ENCODE results near the gene ZNF594.
"Not testable (repeated sequence)": the region's sequence is repeated elsewhere in the genome, so short reads cannot be mapped to it uniquely, and the experiment has no call there.

Gene ZNF594

DNA sequence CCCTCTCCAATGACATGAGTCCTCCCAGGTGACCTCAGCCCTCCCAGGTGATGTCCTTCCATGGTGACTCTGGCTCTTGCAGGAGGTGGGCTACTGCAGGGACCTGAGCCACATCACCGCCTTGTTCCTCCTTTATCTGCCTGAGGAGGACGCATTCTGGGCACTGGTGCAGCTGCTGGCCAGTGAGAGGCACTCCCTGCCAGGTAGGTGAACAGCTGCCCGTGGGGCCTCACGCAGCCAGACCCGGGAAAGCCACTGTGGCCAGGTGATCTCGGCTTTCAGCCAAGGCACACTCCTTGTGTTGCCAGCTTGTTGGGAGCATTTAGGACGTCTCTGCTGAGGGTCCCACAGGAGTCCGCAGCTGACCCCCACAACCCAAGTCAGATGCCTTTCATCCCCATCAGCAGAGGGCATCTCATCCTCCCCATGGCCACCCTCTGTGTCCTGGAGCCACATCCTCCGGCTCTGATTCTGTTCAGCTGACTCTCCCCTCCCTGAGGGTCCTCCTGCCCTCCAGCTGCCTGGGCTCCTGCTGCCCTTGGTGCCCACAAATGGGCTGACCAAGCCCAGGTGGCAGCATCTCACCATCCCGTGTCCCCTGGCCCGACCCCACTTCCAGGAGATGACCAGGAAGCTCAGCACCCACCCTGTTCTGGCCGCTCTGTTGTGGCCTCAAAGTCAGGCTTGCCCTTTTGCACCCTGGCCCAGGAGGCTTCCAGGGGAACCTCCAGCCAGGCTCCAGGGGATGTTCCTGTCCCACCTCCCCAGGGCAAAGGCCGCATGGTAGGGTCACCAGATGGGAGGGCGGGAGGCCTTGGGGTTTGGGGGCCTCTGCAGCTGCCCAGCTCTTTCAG, 55.7 kb downstream of the ZNF594 start:
- DNase-seq: no peak

GRCh38 chr17:5135131-5135712, 56.4 kb downstream of the ZNF594 start:
- not testable (repeated sequence) for DNase-seq

DNA sequence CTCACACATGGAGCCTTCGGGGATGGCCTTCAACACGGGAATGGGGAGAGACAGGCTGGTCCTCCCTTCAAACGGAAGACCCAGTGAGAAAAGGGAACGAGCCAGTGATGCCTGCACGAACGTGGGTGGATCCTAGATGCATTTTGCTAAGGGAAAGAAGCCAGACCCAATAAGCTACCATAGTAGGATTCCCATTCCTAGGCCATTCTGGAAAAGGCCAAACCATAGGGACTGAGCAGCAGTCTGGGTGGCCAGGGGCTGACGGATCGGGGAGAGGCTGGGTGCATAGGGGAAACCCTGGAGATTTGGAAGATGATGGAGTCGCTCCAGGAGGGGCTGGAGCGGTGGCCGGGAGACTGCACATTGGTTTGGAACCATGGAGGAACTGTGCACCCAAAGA, 57.1 kb downstream of the ZNF594 start:
- DNase-seq: not testable (repeated sequence)

- DNase-seq: not testable (repeated sequence)
These were observed 57.7 kb downstream of the ZNF594 start for GRCh38 chr17:5133961-5134360.

DNA sequence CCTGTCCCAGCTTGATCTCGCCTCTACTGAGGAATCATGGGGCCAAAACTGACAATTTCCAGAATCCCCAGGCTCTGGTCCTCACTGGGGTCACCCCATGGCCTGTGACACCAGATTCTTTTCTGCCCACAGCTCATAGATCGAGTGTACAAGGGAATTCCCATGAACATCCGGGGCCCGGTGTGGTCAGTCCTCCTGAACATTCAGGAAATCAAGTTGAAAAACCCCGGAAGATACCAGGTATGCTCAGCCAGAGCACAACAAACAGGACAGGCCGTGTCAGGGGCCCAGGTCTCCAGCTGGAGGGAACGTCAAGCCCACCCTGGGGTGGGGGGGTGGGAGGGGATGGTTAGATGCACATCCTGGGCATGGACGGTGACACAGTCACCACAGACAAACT, 58.4 kb downstream of the ZNF594 start:
- no peak for DNase-seq

GRCh38 chr17:5132503-5133225, 59.0 kb downstream of the ZNF594 start:
- not testable (repeated sequence) for DNase-seq

DNA sequence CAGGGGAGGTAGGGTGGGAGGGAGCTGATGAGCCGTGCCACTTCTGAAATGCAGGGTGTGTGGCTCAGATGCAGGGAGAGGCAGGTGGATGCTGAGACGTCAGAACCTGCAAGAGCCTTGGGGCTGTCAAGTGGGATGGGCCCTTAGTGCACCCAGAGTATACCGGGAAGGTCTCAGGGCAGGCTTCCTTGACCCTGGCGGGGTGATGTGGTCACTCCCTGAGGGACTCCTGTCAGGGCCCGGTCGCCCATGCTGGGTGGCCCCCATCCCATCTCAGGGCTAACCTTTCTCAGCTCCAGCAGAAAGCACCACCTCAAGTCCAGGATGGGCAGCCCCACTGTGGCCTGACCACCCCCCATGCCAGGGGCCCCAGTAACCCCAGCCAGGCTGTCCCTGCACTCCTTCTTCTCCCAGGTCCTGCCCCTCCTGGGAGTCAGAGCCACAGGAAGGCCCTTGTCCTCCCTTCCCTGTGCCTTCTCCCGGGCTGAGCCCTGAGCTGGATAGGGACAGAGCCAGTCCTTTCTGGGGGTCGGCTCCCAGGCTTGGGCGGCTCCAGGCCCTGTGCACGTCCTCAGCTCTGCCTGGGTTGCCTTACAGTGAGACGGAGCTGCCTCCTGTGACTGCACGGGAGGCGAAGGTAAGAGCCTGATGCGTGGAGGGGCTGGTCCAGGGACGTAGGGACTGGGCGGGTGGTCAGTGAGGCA, 59.7 kb downstream of the ZNF594 start:
- not testable (repeated sequence) for DNase-seq

DNA sequence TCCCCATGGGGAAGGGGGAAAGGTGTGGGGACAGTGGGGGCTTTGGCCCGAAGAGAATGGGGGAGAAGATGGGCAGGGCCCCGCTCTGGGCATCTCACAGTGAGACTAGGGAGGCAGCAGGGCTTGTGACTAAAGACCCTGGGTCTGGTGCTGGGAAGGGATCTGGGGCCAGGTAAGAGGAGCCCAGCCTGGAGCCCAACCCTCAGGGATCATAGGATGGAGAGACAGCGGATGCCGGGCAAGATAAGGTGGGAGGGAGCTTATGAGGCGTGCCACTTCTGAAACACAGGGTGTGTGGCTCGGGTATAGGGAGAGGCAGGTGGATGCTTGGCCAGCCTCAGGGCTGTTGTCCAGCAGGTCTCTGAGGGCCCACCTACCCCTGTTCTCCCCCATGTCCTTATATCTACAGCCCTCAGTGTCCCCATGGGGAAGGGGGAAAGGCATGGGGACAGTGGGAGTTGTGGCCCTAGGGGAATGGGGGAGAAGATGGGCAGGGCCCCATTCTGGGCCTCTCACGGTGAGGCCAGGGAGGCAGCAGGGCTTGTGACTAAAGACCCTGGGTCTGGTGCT, 60.4 kb downstream of the ZNF594 start:
- no peak for DNase-seq

GRCh38 chr17:5130687-5131086, 61.0 kb downstream of the ZNF594 start:
- not testable (repeated sequence) for DNase-seq

DNA sequence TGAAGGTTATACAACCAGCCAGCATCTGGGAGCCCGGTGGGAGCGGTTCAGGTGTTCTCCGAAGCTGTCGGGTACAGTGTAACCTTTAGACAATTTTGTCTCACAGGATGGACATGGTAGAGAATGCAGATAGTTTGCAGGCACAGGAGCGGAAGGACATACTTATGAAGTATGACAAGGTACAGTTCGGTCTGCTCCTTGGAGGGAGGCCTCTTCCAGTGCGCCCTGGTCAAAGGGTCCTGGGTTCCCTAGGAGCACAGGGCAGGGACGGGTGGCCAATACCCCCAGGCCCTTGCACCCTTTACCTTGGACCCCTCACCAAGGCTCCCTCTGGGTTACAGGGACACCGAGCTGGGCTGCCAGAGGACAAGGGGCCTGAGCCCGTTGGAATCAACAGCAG, 61.4 kb downstream of the ZNF594 start:
- DNase-seq: not testable (repeated sequence)

DNA sequence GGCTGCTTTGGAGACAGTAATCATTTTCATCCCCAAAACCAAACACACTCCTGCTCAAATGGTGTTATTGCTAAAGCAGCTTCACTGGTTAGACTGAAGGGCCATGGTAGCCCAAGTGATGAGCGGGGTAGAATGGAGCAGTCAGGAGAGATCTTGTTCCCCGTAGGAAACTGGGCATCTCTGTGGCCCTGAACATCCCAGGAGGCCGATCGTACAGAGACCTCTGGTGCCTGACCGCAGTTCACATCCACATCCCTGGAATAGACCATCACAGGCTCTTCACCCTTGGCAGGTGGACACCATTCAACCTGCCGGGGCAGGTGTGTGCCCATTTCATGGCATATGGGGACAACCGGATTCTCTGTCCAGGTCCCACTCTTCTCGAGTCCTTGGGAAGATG, 61.9 kb downstream of the ZNF594 start:
- DNase-seq: not testable (repeated sequence)

All from NCI-H1048 (cell line).